Activated T-helper 9 cell treated with anti-CD3 and anti-CD28 coated beads, Interleukin-2, amount 50 U/mL, for 16 hours (primary cell): ENCODE data around the gene RPS19.
"Not testable (repeated sequence)": the region's sequence is repeated elsewhere in the genome, so short reads cannot be mapped to it uniquely, and the experiment has no call there.

Experiments used
- DNase-seq: peaks from one replicate; pipeline ENCODE4 v3.0.0-alpha.2; 2020; ENCODE audit warnings: low read depth

RPS19 gene

DNA sequence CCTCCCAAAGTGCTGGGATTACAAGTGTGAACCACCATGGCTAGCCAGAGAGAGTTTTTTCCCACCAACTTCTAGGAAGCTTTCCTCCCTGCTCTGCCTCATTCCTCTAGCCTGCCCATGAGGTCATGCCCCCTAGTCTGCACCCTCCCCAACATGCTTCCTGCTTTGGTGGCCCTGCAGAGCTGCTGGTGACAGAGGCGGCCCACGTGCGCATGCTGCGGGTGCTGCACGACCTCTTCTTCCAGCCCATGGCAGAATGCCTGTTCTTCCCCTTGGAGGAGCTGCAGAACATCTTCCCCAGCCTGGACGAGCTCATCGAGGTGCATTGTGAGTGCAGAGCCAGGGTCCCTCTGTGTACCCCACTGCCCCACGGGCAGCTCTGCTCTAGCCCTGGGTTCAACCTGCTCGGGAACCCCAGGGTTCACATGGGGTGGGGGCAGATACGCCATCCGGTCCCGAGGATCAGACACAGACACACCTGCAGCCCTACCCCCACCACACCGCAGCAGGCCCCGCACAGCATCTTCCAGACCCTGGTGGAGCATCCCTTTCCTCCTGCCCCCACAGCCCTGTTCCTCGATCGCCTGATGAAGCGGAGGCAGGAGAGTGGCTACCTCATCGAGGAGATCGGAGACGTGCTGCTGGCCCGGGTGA, 41.8 kb downstream of the RPS19 start:
- no peak for DNase-seq

DNA sequence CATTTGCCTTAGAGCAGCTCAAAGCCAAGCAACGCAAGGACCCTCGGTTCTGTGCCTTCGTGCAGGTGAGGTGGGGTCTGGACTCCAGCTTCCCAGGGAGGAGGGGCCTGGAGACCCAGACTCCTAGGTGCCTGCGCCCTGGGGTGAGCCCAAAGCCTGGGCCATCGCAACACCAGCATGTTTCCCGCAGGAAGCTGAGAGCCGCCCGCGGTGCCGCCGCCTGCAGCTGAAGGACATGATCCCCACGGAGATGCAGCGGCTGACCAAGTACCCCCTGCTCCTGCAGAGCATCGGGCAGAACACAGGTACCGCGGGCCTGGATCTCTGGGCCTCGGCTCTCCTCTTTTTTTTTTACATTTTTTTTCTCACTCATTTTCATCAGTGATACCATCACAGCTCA, 42.5 kb downstream of the RPS19 start:
- no peak for DNase-seq

DNA sequence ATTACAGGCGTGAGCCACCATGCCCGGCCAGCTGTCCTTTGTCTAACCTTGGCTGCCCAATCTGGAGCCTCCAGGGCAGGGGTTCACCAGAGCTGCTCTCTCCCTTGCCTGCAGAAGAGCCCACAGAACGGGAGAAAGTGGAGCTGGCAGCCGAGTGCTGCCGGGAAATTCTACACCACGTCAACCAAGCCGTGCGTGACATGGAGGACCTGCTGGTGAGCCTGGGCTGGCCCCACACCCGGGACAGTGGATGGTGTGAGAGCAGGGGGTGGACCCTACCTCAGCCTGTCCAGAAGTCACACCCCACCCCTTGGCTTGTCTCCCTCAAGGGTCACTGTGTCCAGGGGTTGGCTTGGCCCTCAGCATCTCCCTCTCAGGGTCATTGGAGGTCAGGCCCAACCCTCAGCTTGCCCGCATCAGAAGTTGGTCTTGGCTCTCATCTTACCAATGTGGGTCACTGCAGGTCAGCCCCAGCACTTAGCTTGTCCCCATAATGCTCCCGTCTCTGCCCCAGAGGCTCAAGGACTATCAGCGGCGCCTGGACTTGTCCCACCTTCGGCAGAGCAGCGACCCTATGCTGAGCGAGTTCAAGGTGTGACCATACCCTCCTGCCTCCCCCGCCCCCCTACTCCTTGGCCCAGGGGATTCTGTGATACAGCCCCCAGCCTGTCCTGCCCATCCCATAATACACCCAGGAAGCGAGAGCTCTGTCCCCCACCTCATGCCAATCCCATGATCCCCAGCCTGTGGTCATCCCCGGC, 43.3 kb downstream of the RPS19 start:
- no peak for DNase-seq

DNA sequence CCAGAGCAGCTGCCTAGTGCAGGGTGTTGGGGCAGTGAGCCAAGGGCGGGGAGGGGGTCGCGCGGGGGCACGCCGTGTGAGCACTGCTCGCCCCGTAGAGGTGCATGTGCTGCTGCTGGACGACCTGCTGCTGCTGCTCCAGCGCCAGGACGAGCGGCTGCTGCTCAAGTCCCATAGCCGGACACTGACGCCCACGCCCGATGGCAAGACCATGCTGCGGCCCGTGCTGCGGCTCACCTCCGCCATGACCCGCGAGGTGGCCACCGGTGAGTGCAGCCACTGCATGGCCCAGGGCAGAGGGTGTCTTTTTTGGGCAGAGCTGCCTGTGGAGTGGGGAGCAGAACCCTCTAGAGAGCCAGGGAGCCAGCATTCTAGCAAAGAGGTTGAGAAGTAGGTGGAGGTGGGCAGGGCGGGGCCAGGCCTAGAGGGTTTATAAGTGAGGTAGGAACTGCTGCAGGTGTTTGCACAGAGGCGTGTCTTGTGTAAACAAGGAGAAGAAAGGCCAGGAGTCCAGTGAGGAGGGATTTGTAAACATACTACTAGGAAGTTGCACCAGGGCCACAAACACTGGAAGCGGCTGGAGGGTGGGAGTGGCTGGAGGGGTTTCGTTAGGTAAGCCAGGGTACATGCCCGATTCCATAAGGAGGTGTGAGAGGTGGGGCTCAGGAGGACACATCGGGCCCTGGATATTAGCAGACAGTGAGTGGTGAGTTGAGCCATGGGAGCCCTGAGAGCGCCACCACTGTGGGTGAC, 44.2 kb downstream of the RPS19 start:
- no peak for DNase-seq

DNA sequence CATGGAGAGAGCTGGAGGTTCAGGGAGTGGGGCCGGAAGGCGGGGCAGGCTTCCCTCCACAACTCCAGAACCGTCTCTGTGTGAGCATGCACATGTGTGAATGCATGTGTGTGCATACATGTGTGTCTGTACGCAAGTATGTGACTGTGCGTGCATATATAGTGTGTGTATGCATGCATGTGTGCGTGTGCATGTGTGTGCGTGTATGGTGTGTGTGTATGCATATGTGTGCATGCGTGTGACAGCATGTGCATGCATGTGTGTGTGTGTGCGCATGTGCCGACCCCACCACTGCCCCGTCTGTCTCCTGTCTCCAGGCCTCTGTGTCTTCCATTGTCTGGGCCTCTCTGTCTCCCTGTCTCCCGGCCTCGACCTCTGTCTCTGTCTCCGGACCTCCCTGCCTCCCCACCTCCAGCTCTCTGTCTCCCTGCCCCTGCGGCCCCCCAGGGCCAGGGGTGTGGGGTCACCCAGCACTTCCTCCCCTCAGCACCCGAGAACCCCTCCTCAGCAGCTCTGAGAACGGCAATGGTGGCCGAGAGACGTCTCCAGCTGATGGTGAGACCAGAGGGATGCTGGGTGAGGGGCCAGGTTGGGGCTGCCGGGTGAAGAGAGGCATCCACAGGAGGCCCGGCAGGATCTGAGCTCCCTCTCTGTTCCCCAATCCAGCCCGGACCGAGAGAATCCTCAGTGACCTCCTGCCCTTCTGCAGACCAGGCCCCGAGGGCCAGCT, 45.4 kb downstream of the RPS19 start:
- DNase-seq, result no peak

DNA sequence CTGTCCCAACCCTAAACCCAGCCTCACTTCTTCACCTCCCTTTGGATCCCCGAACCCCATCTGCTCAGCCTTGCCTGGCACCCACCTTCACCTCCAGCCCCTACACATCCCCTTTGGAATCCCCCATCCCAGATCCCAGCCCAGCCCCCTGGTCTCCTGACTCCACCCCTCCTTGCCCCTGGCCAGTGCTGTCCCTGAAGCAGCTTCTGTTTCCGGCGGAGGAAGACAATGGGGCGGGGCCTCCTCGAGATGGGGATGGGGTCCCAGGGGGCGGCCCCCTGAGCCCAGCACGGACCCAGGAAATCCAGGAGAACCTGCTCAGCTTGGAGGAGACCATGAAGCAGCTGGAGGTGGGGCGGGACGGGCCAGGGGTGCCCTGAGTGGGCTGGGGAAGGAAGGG, 46.2 kb downstream of the RPS19 start:
- no peak for DNase-seq

DNA sequence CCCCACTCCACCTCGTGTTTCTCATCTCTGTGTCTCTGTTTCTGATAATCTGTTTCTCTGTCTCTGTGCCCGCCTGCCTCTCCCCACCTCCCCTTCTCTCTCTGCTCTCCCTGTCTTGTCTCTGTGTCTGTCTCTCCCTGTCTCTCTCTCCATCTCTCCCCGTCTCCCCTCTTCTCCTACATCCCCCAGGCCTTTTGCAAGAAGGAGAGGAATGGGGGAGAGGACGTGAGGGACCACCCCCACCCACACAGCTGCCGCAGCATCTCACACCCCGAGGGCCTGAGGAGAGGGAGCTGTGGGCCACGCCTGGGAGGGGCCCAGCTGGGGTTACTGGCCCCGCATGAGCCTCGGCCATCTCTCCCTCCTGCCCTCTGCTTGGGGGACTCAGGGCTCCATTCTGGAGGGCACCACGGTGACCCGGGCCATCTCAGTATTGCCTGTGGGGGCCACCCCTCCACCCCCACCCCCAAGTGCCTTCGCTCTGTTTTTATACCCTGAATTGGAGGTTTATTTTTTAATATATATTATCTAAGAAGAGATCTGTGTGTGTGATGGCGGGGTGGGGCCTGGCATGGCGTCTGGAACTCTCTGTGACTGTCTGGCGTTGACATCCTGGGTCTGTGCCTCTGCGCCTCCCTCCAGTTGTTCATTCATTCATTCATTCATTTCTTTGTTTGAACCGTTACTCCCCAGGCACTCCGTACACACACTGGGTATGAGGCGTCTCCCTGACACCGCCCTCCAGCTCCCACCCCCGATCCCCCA, 47.0 kb downstream of the RPS19 start:
- no peak for DNase-seq

DNA sequence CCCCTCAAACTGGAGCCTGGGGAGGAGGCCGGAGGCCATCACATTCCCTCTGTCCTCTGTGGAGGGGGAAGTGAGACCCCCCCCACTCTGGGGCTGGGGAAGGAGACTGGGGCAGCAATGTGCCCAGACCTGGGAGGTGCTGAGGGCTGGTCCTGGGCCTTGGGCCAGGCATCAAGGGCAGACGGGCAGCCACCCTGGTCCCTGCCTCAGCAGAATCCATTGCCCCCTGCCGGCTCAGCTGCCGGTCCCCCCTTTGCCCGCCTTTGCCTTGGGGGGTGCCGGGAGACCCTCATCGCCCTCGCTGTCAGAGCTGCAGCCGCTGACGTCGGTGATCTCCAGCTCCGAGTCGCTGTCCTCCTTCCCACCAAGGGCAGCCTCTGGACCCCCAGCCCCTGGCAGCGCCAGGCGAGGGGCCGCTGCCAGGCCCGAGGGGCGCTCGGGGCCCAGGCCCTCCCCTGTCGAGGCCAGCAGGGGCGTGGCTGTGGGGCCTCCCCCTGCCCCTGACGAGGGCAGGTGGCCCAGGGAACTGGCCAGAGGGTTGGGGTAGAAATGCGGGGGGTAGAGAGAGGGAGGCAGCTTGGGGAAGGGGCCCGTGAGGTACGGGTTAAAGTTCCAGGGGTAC, 48.0 kb downstream of the RPS19 start:
- no peak for DNase-seq

DNA sequence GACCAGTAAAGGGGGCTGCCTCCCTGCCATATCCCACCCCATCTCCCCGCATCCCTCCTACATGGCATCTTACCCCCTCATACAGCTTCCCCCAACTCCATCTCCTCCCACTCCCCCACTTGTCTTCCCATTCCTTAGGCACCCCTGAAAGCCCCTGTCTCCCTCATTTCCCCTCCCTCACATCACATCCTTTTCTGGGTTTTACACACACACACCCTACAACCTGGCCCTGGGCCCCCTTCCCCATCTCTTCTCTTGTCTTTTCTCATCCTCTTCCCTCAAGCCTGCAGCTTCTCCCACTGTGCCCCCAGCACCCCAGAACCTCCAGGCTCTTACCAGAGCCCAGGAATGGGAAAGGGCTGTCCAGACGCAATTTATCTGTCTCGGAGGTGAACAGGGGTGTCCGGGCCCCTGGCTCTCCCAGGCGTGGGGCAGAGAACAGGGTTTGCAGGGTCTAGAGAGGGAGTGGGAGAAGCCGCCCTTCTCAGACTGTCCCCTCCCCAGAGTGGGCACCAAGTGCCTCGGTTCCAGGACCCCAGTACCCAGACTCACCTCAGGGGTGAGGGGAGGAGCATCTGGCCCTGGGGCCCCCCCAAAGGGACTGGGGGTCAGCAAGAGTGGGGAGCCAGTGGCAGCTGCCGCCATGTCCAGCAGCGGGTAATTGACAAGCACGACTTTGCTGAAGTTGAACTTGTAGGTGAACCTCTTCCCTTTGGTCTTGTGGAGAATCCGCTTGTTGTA, 48.8 kb downstream of the RPS19 start:
- DNase-seq, result no peak

DNA sequence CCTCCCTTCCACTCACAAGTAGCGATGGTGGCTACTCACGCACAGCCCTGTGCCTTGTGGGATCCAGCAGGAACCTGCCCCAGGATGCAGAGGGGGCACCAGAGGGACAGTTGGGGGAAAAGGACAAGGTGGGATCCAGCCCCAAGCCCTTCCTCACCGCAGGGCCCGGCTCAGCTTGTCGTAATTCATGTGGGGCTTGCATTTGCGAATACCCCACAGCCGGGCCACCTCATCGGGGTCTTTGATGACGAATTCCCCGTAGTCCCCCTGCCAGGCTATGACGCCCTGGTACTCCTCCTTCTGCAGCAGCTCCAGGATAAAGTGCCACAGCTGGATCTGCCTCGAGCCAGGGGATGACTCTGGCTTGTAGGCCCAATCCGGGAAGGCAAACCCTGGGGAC, 49.7 kb downstream of the RPS19 start:
- DNase-seq, result no peak

DNA sequence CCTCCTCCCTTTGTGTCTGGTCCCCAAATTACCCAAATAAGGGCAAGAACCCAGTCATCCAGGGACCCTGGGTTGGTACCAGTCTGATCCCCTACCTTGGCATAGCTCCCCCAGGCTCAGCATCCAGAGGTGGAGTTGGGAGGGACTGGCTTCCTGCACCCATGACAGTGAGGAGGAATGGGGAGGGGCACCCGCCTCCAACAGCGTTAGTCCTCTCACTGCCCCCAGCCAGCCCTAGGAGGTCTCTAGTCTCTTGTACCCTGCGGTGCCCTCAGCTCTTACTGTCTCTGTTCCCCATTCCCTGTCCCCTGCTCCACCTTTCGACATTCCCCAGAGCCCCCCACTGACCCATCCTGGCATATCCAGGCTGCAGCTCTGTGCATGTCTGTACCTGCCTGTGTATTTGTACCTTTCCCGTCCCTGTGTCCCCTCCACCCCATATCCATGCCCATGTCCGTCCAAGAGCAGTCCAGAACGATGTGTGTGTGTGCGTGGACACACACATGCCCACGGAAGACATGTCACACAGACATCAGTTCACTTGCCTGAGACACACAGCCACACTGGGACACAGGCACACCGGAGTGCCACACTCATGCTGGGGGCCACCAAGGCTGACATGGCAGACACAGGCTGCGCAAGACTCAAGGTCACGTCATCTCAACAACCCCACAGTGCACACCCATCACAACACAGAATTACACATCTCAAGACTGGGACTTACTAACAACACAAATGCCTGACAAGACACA, 50.4 kb downstream of the RPS19 start:
- DNase-seq, result no peak

DNA sequence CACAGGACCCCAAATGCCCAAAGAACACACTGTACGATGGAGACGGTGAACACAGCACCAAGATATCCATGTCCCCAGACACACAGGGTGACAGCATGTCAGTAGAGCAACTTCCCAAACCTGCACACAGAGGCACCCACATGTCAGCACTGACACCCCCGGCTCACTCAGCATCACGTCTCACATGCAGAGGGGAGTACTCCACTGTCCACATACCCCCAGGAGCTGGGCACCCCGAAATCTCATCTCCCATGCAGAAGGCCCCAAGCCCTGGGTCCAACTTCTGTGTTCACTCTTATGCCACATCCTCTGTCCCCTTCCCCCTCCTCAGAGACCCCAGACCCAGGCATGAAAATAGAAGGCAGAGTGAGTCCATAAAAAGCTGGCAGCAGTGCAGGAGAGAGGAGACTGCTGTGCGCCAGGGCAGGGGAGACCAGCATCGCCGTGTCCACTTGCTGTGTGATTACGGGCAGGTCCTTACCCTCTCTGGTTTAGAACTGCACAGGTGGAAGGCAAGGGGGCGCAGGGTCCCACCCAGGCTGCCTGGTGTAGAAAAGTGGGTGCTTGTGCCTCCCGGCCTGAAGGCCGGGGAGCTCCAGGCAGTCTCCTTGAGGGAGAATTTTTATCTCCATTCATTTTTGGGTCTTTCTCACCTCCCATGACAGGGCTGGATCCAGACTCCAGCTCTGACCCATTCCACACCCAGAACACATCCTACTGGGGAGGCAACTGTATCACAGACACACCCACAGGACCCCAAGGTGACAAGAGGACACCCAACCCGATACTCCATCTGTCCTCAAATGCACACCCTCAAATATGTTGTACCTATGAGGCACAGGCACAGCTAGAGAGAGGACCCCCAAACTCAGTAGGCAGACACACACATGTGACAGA, 51.2 kb downstream of the RPS19 start:
- DNase-seq, result no peak

DNA sequence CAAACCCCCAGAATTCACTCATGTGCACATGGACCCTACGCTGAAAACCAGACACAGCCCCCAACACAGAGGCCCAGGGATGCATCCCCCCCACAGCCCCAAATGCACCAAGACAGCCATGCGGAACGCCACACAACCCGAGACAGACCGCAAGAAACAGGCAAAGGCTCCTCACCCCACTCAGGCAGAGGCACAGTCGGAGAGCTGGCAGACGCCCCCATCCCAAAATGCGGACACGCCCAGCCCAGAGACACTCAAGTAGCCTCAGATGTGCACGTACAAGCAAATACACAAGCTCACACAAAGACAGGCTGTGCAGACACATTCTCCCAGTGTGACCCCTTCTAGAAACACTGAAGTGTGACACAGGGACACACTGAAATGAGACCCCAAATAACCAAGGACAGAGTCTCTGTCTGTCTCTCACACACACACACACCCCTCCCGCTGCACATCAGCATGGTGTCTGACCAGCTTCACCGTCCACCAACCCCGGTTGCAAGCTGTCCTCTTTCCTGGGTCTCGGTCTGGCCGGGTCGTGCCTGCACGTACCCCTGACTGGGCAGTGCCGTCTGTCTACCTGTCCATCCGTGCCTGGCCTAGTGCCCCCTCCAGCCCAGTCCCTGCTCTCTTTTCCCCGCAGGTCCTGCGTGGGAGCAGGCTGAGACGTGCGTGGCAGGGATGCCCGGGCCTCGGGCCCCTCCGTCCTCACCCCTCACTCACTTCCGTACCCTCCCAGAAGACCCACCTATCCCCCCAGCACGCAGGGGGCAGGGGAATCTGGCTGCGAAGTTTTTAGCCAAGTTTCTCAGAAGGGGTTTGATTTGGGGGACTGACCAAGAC, 52.1 kb downstream of the RPS19 start:
- DNase-seq, result no peak

DNA sequence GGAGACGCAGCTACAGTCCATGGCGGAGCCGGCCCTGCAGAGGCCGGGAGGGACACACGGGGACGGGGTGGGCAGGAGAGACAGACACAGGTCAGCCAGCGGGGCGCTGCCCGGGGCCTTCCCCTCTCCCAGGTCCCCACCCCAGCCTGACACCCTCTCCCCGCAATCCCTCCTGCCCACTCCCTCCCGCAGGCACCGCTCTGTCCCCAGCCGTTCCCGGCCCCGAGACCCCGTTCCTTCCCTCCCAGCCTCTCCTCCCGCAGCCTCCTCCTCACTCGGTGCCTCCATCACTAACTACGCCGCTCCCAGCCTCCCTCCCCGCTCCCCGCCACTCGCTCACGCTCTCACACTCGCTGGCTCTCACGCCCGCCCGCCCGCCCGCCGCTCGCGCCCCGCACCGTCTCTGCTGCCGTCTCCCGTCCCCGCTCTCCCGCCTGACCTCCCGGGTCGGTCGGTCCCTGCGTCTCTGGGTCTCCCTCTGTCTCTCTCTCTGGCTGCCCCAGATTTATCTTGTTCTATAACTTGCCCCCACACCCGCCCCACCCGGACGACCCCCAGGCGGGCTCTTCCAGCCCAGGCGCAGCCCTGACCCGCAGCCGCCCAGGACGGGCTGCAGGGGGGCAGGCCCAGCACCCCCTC, 53.0 kb downstream of the RPS19 start:
- no peak for DNase-seq

DNA sequence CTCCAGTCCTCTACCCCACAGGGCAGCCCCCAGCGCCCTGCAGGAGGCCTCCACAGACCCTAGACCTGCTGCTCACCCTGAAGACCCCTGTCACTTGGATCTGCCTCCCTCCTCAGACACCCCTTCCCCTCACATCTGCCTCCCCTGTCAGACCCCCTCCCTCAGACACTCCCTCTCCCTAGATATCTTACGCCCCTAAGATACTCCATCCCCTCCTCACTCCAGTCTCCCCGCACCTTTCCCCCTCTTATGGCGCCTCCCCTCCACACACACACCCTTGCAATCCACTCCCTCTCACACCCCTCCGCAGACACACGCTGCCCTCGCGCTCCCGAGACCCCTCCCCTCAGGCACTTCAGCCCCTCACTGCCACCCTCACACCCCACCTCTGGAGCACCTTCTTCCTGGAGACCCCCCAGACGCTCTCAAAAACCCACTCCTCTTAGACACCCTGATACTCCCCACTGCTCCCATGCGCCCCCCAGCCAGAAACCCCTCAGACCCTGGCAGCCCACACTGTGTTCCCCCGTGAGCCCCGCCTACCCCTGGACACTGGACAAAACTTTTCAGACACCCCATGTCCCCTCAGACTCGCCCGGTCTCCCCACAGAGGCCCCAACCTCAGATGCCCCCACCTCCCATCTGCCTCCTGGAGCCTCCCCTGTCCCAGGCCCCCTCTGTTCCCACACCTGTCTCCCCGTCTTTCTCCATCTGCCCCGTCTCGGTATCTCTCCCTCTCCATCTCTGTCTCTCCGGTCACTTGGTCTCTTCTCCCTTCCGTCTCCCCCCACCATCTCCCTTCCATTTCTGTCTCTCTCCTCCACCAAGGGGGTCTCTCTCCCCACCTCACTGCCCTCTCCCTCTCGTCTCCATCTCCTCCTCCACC, 53.7 kb downstream of the RPS19 start:
- no peak for DNase-seq

DNA sequence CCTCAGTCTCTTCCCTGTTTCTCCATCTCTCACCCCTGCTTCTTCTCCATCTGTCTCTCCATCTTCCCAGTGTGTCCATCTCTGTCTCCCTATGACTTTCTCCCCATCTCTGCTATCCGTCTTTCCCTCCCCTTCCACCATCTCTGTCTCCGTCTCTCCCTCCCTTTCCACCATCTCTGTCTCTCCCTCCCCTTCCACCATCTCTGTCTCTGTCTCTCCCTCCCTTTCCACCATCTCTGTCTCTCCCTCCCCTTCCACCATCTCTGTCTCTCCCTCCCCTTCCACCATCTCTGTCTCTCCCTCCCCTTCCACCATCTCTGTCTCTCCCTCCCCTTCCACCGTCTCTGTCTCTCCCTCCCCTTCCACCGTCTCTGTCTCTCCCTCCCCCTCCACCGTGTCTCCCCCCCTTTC, 54.4 kb downstream of the RPS19 start:
- not testable (repeated sequence) for DNase-seq
